Muscle layer of colon (tissue), 2 donors: Measurements from ENCODE around the gene ABRACL.
"Not testable (repeated sequence)": the region's sequence is repeated elsewhere in the genome, so short reads cannot be mapped to it uniquely, and the experiment has no call there.

ENCODE experiments used
- H3K27ac ChIP-seq: one replicate; pipeline ENCODE4 v1.7.0; 2013; ENCODE audit warnings: low read depth, mild to moderate bottlenecking, low read length, moderate library complexity
- H3K27me3 ChIP-seq, 2 donors: one replicate each; pipeline ENCODE4 v1.7.0; 2013; ENCODE audit warnings: low read length in 2 of 2, mild to moderate bottlenecking in 2 of 2; ENCODE audit not compliant: insufficient read depth in 2 of 2, control insufficient read depth in 1 of 2
- H3K36me3 ChIP-seq: one replicate; pipeline ENCODE4 v1.7.0; 2013; ENCODE audit warnings: mild to moderate bottlenecking, low read length; ENCODE audit not compliant: insufficient read depth
- H3K4me1 ChIP-seq: one replicate; pipeline ENCODE4 v1.7.0; 2013; ENCODE audit warnings: mild to moderate bottlenecking, low read length; ENCODE audit not compliant: insufficient read depth
- H3K4me3 ChIP-seq, 2 donors: one replicate each; pipeline ENCODE4 v1.7.0; 2013; ENCODE audit warnings: low read length in 2 of 2, low read depth in 1 of 2, mild to moderate bottlenecking in 1 of 2, moderate library complexity in 1 of 2
- H3K9ac ChIP-seq: one replicate; pipeline ENCODE4 v1.7.0; 2013; ENCODE audit warnings: low read length
- H3K9me3 ChIP-seq: one replicate; pipeline ENCODE4 v1.7.0; 2013; ENCODE audit warnings: mild to moderate bottlenecking, low read length
- donor health status: abdominal sarcoma.
- donor health status: Adenocarcinoma of cecum.

Gene ABRACL

GRCh38 chr6:139044250-139044649 lies 15.7 kb downstream of the ABRACL start:
- H3K4me3 ChIP-seq: no peak overlapping the region
- H3K27ac ChIP-seq: no peak overlapping the region
- no peaks in the 10 kb centered on the region for H3K9me3 ChIP-seq
- no peaks in the 10 kb centered on the region for H3K4me1 ChIP-seq
- H3K36me3 ChIP-seq: no peaks in the 10 kb centered on the region
- H3K9ac ChIP-seq: no peak overlapping the region
- H3K27me3 ChIP-seq: no peaks in the 10 kb centered on the region

- H3K27ac ChIP-seq: no peak overlapping the region
- peaks cover 12% of the 10 kb centered on the region for H3K4me1 ChIP-seq
- no peaks in the 10 kb centered on the region for H3K36me3 ChIP-seq
- H3K27me3 ChIP-seq: no peaks in the 10 kb centered on the region
- no peak overlapping the region for H3K9ac ChIP-seq
- no peak overlapping the region for H3K4me3 ChIP-seq
- no peaks in the 10 kb centered on the region for H3K9me3 ChIP-seq
These were observed 19.1 kb downstream of the ABRACL start for GRCh38 chr6:139047677-139048076.

GRCh38 chr6:139048912-139049311 lies 20.4 kb downstream of the ABRACL start:
- not testable (repeated sequence) for H3K9ac ChIP-seq, H3K36me3 ChIP-seq, H3K27me3 ChIP-seq, H3K27ac ChIP-seq, H3K9me3 ChIP-seq, H3K4me3 ChIP-seq
- peaks cover 12% of the 10 kb centered on the region for H3K4me1 ChIP-seq

- peaks cover 12% of the 10 kb centered on the region for H3K4me1 ChIP-seq
- H3K36me3 ChIP-seq, H3K27ac ChIP-seq, H3K9me3 ChIP-seq, H3K9ac ChIP-seq, H3K27me3 ChIP-seq, H3K4me3 ChIP-seq: not testable (repeated sequence)
These were observed 21.7 kb downstream of the ABRACL start for GRCh38 chr6:139050131-139050769.

GRCh38 chr6:139050770-139051313 lies 22.3 kb downstream of the ABRACL start:
- H3K4me3 ChIP-seq: no peak overlapping the region
- peaks cover 12% of the 10 kb centered on the region for H3K4me1 ChIP-seq
- no peaks in the 10 kb centered on the region for H3K27me3 ChIP-seq
- no peak overlapping the region for H3K27ac ChIP-seq
- H3K9ac ChIP-seq: no peak overlapping the region
- H3K36me3 ChIP-seq: no peaks in the 10 kb centered on the region
- H3K9me3 ChIP-seq: no peaks in the 10 kb centered on the region

- H3K27ac ChIP-seq: no peak overlapping the region
- no peaks in the 10 kb centered on the region for H3K9me3 ChIP-seq
- H3K4me1 ChIP-seq: peaks cover 12% of the 10 kb centered on the region
- no peaks in the 10 kb centered on the region for H3K36me3 ChIP-seq
- no peak overlapping the region for H3K4me3 ChIP-seq
- no peak overlapping the region for H3K9ac ChIP-seq
- no peaks in the 10 kb centered on the region for H3K27me3 ChIP-seq
These were observed 23.0 kb downstream of the ABRACL start for GRCh38 chr6:139051396-139052060.

DNA sequence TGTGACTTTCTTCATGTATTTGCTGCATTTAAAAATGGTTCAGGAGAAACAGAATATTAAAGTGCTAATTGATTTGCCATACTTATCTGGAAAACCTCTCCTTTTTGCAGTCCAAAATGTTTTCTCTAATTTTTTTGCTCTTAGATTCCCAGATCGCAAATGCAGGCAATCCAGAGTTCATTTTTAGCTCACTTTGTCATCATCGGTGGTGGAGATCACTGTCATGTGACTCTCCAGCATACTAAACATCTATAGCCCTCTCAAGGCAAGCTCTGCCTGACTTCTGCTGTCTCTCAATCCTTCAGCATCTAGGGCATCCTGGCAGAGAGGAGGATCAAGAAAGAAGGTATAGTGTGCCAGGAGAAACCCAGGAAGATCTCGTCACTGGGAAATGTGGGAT lies 24.8 kb downstream of the ABRACL start:
- Histone ChIP-seq H3K27ac (no peak overlapping the region), H3K36me3 (no peaks in the 10 kb centered on the region), H3K9ac (no peak overlapping the region), H3K27me3 (no peaks in the 10 kb centered on the region), H3K4me3 (no peak overlapping the region), H3K9me3 (no peaks in the 10 kb centered on the region), H3K4me1 (peaks cover 12% of the 10 kb centered on the region)

DNA sequence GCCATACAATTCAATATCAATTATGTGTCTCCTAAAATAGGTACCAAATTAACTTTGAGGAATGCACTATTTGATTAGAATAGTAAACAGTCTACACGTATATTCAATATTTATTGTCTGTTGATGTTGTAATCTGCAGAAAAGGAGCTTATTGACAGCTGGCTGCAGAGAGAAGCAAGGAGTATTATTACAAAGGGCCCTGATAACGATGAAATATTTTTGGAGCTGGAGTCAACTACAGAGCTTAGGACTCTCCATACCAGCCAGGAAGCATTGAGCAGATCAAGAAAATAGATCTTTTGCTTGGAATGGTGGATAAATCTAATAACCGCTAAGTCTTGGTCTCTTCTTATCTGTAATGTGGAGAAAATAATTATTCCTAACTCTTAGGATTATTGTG lies 25.5 kb downstream of the ABRACL start:
- peaks cover 12% of the 10 kb centered on the region for H3K4me1 ChIP-seq
- H3K36me3 ChIP-seq: no peaks in the 10 kb centered on the region
- H3K27me3 ChIP-seq: no peaks in the 10 kb centered on the region
- no peak overlapping the region for H3K9ac ChIP-seq
- H3K4me3 ChIP-seq: no peak overlapping the region
- H3K9me3 ChIP-seq: no peaks in the 10 kb centered on the region
- H3K27ac ChIP-seq: no peak overlapping the region

DNA sequence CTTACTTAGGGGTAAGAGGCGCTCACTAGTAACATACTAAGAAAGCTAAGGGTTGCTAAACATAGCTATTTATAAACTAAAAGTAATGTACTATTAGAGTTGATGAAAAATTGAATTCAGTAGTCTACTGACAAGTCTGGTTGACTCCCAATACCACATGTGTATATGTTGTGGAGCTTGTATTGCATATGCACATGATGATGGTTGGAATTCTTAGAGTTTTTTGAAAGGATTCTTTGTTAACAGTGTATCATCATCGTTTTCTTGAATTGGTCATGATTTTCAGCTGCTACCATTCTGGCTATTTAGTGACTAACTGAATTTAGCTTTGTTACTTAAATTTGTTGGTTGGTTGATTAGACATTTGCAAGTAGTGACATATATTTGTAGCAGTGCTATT lies 27.2 kb downstream of the ABRACL start:
- no peak overlapping the region for H3K9ac ChIP-seq
- H3K27ac ChIP-seq: no peak overlapping the region
- H3K9me3 ChIP-seq: no peaks in the 10 kb centered on the region
- H3K4me1 ChIP-seq: peaks cover 12% of the 10 kb centered on the region
- H3K27me3 ChIP-seq: no peaks in the 10 kb centered on the region
- no peaks in the 10 kb centered on the region for H3K36me3 ChIP-seq
- no peak overlapping the region for H3K4me3 ChIP-seq

DNA sequence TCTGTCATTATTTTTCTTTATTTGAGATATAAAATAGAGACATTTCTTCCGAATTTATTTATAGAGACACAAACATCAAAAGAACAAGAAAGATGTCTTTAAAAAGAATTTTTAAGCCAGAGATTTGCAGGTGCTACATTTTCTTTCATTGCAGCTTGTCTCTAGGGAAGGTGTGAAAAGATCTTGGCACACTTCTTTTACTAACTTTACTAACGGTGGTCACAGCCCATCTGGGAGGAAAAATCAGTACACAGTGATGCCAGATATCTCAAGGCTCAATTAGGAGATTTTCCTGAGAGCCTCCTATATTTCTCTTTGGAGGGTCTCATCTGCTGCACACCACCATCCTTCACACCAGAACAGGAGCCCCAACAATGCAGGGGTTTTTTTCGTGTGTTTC lies 29.5 kb downstream of the ABRACL start:
- no peak overlapping the region for H3K9ac ChIP-seq
- H3K4me3 ChIP-seq: no peak overlapping the region
- H3K36me3 ChIP-seq: no peaks in the 10 kb centered on the region
- no peaks in the 10 kb centered on the region for H3K9me3 ChIP-seq
- H3K27me3 ChIP-seq: no peaks in the 10 kb centered on the region
- H3K4me1 ChIP-seq: no peaks in the 10 kb centered on the region
- no peak overlapping the region for H3K27ac ChIP-seq

DNA sequence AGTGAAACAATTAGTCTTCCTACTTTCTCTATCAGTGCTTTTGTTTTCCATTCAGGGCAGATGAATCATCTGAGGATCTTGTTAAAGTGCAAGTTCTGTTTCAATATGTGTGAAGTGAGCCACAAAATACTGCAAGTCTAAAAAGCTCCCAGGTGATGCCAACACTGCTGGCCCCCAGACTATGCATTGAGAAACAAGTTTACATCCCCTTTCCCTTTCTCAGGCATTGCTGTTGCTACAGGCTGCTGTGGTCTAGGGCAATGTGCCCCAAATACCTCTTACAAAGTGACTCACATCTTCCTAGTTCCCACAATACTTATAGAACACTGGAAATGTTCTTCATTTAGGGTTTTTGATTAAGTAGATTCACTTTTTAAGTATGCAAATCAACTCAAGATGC lies 31.8 kb downstream of the ABRACL start:
- no peaks in the 10 kb centered on the region for H3K4me1 ChIP-seq
- H3K4me3 ChIP-seq: no peak overlapping the region
- H3K9ac ChIP-seq: no peak overlapping the region
- no peaks in the 10 kb centered on the region for H3K27me3 ChIP-seq
- H3K9me3 ChIP-seq: no peaks in the 10 kb centered on the region
- no peak overlapping the region for H3K27ac ChIP-seq
- H3K36me3 ChIP-seq: no peaks in the 10 kb centered on the region
